H1 (cell line): ENCODE data around the gene CDH11. TPM values are rescaled to one million over a fixed set of nuclear protein-coding genes. Genes with fewer than 3 reads are reported as not detected.

Source experiments
- CBX8 ChIP-seq: fragments of 300-800, 300-1000 bp; sonication (generic); IDR thresholded peaks from 2 replicates; pipeline ENCODE4 v1.7.1; 2016; ENCODE audit warnings: low read depth, low read length, borderline replicate concordance
- polyA plus RNA-seq, 7 experiments: library from polyadenylated mRNA; depleted of rRNA in 3 of 7; stranded (reverse) in 5 of 7; unstranded in 2 of 7; fragments of >200 nt in 5 of 7; fragments of 200-250 nt in 2 of 7; gene quantifications; 1 replicate in 5 of 7; 2 replicates in 1 of 7; 4 replicates in 1 of 7; pipeline versions ENCODE4 v1.2.1 to v1.2.3, GENCODE V29; 2011 to 2013; ENCODE audit warnings: missing spikeins in 2 of 7, mixed read lengths in 2 of 7
- total RNA-seq: library from RNA; stranded (reverse); fragmentation: NEBNext Ultra II Directional; extraction: Animal tissue kit (Norgen Biotek cat#: 25700); gene quantifications from 2 replicates; pipeline ENCODE4 v1.2.1, GENCODE V29; 2021

The CDH11 gene
- total and polyA plus RNA-seq, 2 of the 8 experiments (the other 6 are each of a cell fraction or from before 2014, with no cell fraction given), result 3.3 to 8.4 TPM

GRCh38 chr16:64981568-64982281 lies 140.1 kb downstream of the CDH11 start (continued):
- no peak for TF ChIP-seq CBX8
